Measurements from ENCODE around the gene SF3B6. TPM values are rescaled to one million over a fixed set of nuclear protein-coding genes. Genes with fewer than 3 reads are reported as not detected.

The SF3B6 gene
- total RNA-seq, 1 donor from 2014 or later, result 55.2 TPM

GRCh38 chr2:24038786-24039499 lies 37.2 kb downstream of the SF3B6 start:
- ATAC-seq, result no peak
- DNase-seq, result no peak
- intact Hi-C loops (cut with DNase I), result no loop called here
- Histone ChIP-seq H3K27ac (no peak overlapping the region), H3K4me3 (no peak overlapping the region), H3K36me3 (peaks cover 34% of the 10 kb centered on the region), H3K9me3 (no peaks in the 10 kb centered on the region), H3K27me3 (no peaks in the 10 kb centered on the region), H3K4me1 (no peaks in the 10 kb centered on the region)
- TF ChIP-seq, protein P1, sequence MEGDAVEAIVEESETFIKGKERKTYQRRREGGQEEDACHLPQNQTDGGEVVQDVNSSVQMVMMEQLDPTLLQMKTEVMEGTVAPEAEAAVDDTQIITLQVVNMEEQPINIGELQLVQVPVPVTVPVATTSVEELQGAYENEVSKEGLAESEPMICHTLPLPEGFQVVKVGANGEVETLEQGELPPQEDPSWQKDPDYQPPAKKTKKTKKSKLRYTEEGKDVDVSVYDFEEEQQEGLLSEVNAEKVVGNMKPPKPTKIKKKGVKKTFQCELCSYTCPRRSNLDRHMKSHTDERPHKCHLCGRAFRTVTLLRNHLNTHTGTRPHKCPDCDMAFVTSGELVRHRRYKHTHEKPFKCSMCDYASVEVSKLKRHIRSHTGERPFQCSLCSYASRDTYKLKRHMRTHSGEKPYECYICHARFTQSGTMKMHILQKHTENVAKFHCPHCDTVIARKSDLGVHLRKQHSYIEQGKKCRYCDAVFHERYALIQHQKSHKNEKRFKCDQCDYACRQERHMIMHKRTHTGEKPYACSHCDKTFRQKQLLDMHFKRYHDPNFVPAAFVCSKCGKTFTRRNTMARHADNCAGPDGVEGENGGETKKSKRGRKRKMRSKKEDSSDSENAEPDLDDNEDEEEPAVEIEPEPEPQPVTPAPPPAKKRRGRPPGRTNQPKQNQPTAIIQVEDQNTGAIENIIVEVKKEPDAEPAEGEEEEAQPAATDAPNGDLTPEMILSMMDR (IDR thresholded peaks at IDR 0.05), result no peak

DNA sequence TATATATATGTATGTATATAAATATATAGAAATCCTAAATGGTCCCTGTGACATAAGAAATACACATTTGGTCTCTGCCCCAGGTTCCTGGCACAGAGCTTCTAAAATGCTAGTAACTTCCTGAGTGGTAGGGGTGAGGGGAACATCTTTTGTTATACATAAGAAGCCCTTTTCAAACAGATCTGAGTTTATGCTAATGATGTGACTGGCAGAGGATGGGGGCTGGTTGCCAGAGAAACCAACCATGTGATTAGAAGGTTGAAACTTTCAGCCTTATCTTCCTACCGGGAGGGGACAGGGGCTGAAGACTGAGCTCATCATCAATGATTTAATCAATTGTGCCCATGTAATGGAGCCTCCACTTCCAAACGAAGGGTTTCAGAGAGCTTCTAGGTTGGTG lies 49.9 kb downstream of the SF3B6 start:
- intact Hi-C loops (cut with DNase I), result no loop called here
- H3K9me3 ChIP-seq, result no peaks in the 10 kb centered on the region
- no peak overlapping the region for H3K27ac ChIP-seq
- DNase-seq (no peak), ATAC-seq (no peak)
- H3K27me3 ChIP-seq, result no peaks in the 10 kb centered on the region
- peaks cover 25% of the 10 kb centered on the region for H3K36me3 ChIP-seq
- H3K4me3 ChIP-seq, result no peak overlapping the region
- no peaks in the 10 kb centered on the region for H3K4me1 ChIP-seq
- TF ChIP-seq, protein P1 (IDR thresholded peaks at IDR 0.05), result no peak

DNA sequence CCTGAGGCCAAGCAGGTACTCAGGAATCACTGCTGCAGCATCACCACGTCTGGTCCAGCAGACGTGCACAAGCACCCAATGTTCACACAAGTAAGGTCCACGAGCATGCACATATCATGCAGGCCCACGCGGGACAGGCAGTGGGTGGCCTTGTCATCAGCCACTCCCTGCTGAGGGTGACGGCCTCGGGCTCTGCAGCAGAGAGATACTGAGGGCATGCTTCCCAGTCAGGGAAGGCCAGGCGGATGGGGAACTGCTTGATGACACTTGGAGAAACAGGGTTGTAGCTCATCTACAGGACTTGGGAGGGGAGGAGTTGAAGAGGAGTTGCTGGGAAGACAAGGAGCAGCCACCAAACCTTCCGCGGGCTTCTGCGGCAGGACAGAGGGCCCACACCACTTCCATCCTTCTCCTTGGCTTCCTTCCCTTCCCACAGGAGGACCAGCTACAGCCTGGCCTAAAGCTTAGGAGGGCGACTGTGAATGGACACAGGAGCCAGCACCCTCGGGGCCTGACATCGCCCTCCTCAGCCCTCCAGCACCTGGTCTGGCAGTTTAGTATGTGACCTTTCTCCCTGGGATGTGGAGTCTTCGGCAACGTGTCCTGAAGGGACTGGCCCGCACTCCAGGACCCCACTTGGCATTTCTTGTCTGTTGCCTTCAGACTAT lies 51.0 kb downstream of the SF3B6 start:
- H3K9me3 ChIP-seq, result no peaks in the 10 kb centered on the region
- no peak overlapping the region for H3K27ac ChIP-seq
- TF ChIP-seq, protein P1 (IDR thresholded peaks at IDR 0.05), result no peak
- H3K36me3 ChIP-seq, result peaks cover 14% of the 10 kb centered on the region
- intact Hi-C loops (cut with DNase I), result no loop called here
- no peaks in the 10 kb centered on the region for H3K4me1 ChIP-seq
- ATAC-seq, result no peak
- no peak for DNase-seq
- H3K27me3 ChIP-seq, result no peaks in the 10 kb centered on the region
- H3K4me3 ChIP-seq, result no peak overlapping the region

- intact Hi-C loops (cut with DNase I), result no loop called here
- TF ChIP-seq, protein P1 (IDR thresholded peaks at IDR 0.05), result no peak
- Histone ChIP-seq H3K27me3 (no peaks in the 10 kb centered on the region), H3K4me3 (no peak overlapping the region), H3K9me3 (no peaks in the 10 kb centered on the region), H3K27ac (no peak overlapping the region), H3K4me1 (no peaks in the 10 kb centered on the region), H3K36me3 (peaks cover 5% of the 10 kb centered on the region)
- DNase-seq, result no peak
- no peak for ATAC-seq
Observed at GRCh38 chr2:24024018-24024417, 52.1 kb downstream of the SF3B6 start.

GRCh38 chr2:24022975-24023575 lies 53.1 kb downstream of the SF3B6 start:
- H3K4me3 ChIP-seq, result no peak overlapping the region
- DNase-seq, result no peak

More at GRCh38 chr2:24022975-24023575, 53.1 kb downstream of the SF3B6 start:
- no peak for ATAC-seq
- peaks cover 5% of the 10 kb centered on the region for H3K36me3 ChIP-seq
- no peaks in the 10 kb centered on the region for H3K27me3 ChIP-seq
- TF ChIP-seq, protein P1 (IDR thresholded peaks at IDR 0.05), result no peak
- no peaks in the 10 kb centered on the region for H3K4me1 ChIP-seq
- intact Hi-C loops (cut with DNase I), result no loop called here
- no peaks in the 10 kb centered on the region for H3K9me3 ChIP-seq
- H3K27ac ChIP-seq, result no peak overlapping the region

All from upper lobe of right lung (tissue), 1 donor.